Thyroid gland (tissue), 4 donors: ENCODE data around the gene ZMYM3.

ENCODE experiments used
- CTCF ChIP-seq, 6 experiments: fragments of 200-600 bp in 3 of 6; fragments of 450-650 bp in 3 of 6; sonication (generic) in 3 of 6; IDR thresholded peaks; one replicate each; pipeline ENCODE4 v1.5.1; 2016 to 2019; ENCODE audit warnings: antibody characterized with exemption in 6 of 6, mild to moderate bottlenecking in 2 of 6, inconsistent platforms in 1 of 6, moderate library complexity in 1 of 6
- POLR2A ChIP-seq, 2 donors: fragments of 450-650 bp; IDR thresholded peaks; one replicate each; pipeline ENCODE4 v1.6.1; 2017; ENCODE audit warnings: antibody characterized with exemption in 2 of 2, mild to moderate bottlenecking in 2 of 2, moderate library complexity in 1 of 2

DNA sequence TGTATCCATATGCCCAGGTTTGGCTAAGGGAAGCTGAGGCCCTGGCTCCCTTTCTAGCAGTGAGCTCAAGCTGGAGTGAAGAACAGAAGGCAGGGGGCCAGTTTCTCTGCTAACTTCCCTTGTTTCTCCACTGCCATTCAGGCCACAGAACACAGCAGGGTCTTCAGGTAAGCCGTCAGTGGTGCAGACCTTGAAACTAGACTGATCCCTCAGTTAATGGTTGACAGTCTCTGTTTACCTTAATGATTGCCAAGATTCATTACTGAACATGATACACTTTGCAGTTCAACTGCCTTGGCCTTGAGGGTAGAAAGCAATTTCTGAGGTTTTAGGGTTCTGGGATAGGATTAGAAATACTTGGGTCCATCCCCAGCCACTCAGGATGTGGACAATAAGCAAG lies 39.8 kb downstream of the ZMYM3 start:
- TF ChIP-seq CTCF (IDR thresholded peaks at IDR 0.05) (no peak), POLR2A (IDR thresholded peaks at IDR 0.05) (no peak)
